GM18519 (cell line): ENCODE results near the gene MLLT1.

Experiments
- ATAC-seq: cut with Tn5 transposase; IDR thresholded peaks from one replicate; pipeline ENCODE4 v1.9.1; 2021; ENCODE audit warnings: mild to moderate bottlenecking, moderate library complexity; ENCODE audit not compliant: unreplicated experiment, low FRiP score

The MLLT1 gene

GRCh38 chr19:6172074-6172863 lies 107.5 kb downstream of the MLLT1 start:
- ATAC-seq, result no peak

GRCh38 chr19:6167115-6167514 lies 112.7 kb downstream of the MLLT1 start:
- ATAC-seq, result no peak

- ATAC-seq, result no peak
Observed at GRCh38 chr19:6164906-6165531, 114.8 kb downstream of the MLLT1 start.

GRCh38 chr19:6161271-6161850 lies 118.4 kb downstream of the MLLT1 start:
- ATAC-seq, result no peak
